Activated T-cell treated with anti-CD3 and anti-CD28 coated beads, Interleukin-2, amount 50 U/mL, for 4 hours (primary cell): ENCODE results near the gene KATNB1. TPM values are rescaled to one million over a fixed set of nuclear protein-coding genes. Genes with fewer than 3 reads are reported as not detected.
"Not testable (repeated sequence)": the region's sequence is repeated elsewhere in the genome, so short reads cannot be mapped to it uniquely, and the experiment has no call there.

ENCODE experiments used
- ATAC-seq, 2 donors: fragments of 200-7000 bp; cut with Tn5 transposase; one replicate each; pipeline ENCODE4 v1.10.0; 2021
- DNase-seq: peaks from one replicate; pipeline ENCODE4 v3.0.0-alpha.2; 2020
- H3K27me3 Mint-ChIP-seq: one replicate; pipeline ENCODE4 v1.8.0; 2021; ENCODE audit warnings: low read depth, mixed read lengths
- H3K36me3 Mint-ChIP-seq: one replicate; pipeline ENCODE4 v1.8.0; 2022; ENCODE audit warnings: mixed read lengths; ENCODE audit not compliant: insufficient read depth
- H3K4me1 Mint-ChIP-seq: one replicate; pipeline ENCODE4 v1.8.0; 2021; ENCODE audit warnings: low read depth, mixed read lengths
- H3K4me3 Mint-ChIP-seq: one replicate; pipeline ENCODE4 v1.8.0; 2021; ENCODE audit warnings: mild to moderate bottlenecking, moderate library complexity, mixed read lengths
- H3K9me3 Mint-ChIP-seq: one replicate; pipeline ENCODE4 v1.8.0; 2021; ENCODE audit warnings: mixed read lengths
- total RNA-seq, 3 donors: library from RNA; stranded (reverse); gene quantifications; one replicate each; pipeline ENCODE4 v1.2.1, GENCODE V29; 2021

The KATNB1 gene
- total RNA-seq, 3 donors from 2014 or later, result 47.9 to 56.1 (median 55.5) TPM

DNA sequence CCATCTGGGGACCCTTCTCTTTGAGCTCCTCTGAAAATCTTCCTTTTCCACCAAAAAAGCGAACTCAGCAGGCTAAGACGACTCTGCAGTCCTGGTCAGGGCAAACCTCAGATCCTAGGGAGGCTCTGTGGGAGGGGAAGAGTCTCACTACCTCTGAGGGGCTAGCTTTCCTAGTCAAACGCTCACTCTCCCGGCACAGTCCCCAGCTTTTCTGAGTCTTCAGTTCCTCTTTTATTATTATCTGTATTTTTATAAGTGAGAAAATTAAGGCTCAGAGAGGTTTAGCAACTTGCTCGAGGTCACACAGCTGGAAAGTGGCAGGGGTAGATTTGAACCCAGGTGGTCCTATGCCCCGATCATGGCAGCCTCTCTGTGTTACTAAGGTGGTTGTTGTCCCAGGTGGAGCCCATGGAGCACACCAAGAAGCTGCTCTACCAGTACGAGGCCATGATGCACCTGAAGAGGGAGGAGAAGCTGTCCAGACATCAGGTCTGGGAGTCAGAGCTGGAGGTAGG lies 9.1 kb upstream of the KATNB1 start:
- H3K9me3 Mint-ChIP-seq, result no peaks in the 10 kb centered on the region
- no peak for DNase-seq
- H3K36me3 Mint-ChIP-seq, result no peaks in the 10 kb centered on the region
- no peaks in the 10 kb centered on the region for H3K4me1 Mint-ChIP-seq
- no peaks in the 10 kb centered on the region for H3K27me3 Mint-ChIP-seq
- H3K4me3 Mint-ChIP-seq, result no peak overlapping the region
- no peak for ATAC-seq

DNA sequence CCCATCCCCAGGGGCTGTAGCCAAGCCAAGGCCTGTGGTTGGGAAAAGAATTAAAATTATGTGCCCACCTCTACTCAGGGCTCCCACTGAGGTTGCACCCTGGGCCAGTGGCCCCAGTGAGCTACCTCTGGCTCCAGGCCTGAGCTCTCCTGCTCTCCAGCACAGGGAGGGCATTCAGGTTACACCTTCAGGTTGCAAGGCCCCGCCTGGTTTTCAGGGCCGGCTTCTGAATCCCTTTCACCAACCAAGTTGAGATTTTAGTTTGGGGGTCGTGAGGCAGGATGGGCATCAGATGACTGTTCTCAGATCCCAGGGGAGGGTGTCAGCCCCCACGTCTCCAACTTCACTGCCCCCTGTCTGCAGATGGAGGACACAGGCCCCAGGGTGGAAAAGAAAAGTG lies 8.0 kb upstream of the KATNB1 start:
- no peak for DNase-seq
- Mint-ChIP-seq H3K27me3 (no peaks in the 10 kb centered on the region), H3K4me1 (no peaks in the 10 kb centered on the region), H3K9me3 (peaks cover 2% of the 10 kb centered on the region), H3K4me3 (no peak overlapping the region), H3K36me3 (peaks cover under 1% of the 10 kb centered on the region)
- ATAC-seq, result no peak

DNA sequence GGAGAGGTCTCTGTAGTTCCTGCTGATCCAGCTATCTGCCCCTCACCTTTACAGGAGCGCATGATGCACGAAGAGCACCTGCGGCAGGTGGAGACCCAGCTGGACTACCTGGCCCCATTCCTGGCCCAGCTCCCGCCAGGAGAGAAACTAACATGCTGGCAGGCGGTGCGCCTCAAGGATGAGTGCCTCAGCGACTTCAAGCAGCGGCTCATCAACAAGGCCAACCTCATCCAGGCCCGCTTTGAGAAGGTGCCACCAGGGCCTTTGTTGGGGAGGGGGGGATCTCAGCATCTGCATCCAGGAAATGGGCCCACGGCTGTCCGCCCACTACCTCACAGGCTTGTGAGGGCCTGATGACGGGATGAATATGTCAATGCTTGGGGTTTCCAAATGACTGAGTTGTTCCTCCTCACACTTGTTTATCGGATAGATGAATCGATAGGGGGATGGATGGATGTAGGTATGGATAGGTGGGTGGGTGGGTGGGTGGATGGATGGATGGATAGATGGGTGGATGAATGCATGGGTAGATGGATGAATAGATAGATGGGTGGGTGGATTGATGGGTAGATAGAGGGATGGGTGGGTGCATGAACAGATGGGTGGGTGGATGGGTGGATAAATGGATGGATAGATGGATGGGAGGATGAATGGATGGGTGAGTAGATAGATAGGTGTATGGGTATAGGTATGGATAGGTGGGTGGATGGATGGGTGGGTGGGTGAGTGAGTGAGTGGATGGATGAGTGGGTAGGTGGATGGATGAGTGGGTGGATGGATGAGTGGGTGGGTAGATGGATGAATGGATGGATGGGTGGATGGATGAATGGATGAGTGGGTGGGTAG lies 7.0 kb upstream of the KATNB1 start:
- peaks cover 11% of the 10 kb centered on the region for H3K9me3 Mint-ChIP-seq
- no peaks in the 10 kb centered on the region for H3K4me1 Mint-ChIP-seq
- H3K27me3 Mint-ChIP-seq, result no peaks in the 10 kb centered on the region
- ATAC-seq (peak in 1 of 2 donors; percentile 46), DNase-seq (no peak)
- no peak overlapping the region for H3K4me3 Mint-ChIP-seq
- H3K36me3 Mint-ChIP-seq, result peaks cover 8% of the 10 kb centered on the region

DNA sequence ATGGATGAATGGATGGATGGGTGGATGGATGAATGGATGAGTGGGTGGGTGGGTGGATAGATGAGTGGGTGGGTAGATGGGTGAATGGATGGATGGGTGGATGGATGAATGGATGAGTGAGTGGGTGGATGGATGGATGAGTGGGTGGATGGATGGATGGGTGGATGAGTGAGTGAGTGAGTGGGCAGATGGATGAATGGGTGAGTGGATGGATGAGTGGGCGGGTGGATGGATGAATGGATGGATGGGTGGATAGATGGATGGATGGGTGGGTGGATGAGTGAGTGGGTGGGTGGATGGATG lies 6.4 kb upstream of the KATNB1 start:
- Mint-ChIP-seq H3K27me3 (no peaks in the 10 kb centered on the region), H3K36me3 (peaks cover 8% of the 10 kb centered on the region), H3K4me3 (no peak overlapping the region), H3K4me1 (no peaks in the 10 kb centered on the region), H3K9me3 (peaks cover 11% of the 10 kb centered on the region)
- DNase-seq (no peak), ATAC-seq (no peak)

DNA sequence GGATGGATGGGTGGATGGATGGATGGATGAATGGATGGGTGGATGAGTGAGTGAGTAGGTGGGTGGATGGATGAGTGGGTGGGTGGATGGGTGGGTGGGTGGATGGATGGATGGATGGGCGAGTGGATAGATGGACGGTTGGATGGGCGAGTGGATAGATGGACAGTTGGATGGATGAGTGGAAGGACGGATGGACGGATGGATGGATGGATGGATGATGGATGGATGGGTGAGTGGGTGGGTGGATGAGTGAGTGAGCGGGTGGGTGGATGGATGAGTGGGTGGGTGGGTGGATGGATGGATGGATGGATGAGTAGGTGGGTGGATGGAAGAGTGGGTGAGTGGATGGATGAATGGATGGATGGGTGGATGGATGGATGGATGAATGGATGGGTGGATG lies 5.7 kb upstream of the KATNB1 start:
- not testable (repeated sequence) for H3K36me3 Mint-ChIP-seq, H3K4me3 Mint-ChIP-seq, H3K27me3 Mint-ChIP-seq, H3K4me1 Mint-ChIP-seq, ATAC-seq, DNase-seq
- H3K9me3 Mint-ChIP-seq, result peaks cover 11% of the 10 kb centered on the region

DNA sequence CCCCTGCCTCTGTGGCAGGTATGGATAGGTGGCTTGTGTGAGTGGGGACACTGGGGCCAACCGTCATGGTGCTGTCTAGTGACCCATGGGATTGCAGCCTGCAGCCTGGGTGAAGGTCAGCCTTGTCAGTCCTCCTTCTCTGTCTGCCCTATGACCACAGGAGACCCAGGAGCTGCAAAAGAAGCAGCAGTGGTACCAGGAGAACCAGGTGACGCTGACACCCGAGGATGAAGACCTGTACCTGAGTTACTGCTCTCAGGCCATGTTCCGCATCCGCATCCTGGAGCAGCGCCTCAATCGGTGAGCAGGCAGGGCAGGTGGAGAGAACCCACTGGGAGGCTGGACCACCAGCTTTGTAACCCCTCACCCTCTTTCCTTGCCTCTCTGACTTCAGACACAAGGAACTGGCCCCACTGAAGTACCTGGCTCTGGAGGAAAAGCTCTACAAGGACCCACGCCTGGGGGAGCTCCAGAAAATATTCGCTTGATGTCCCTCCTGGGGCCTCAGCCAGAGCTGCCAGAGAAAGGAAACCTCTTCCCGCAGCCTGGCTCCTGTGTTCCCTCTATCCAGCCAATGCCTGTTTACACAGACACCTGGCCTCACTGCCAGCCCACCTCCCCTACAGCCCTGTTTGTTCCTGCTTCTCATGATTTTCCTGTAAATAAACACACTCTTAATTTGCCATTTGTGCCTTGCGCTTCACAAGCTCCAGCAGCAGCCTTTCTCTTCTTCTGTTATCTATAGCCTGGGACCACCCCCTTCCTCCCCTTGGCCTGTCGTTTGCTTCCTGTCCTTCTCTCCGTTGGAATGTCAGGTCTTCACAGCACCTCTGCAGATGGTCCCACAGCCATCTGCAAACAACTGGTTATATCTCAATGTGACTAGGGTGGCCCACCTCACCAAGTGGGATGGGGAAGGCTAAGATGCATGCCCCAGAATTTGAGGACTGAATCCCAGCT lies 4.5 kb upstream of the KATNB1 start:
- H3K36me3 Mint-ChIP-seq, result peaks cover 8% of the 10 kb centered on the region
- H3K27me3 Mint-ChIP-seq, result no peaks in the 10 kb centered on the region
- no peak overlapping the region for H3K4me3 Mint-ChIP-seq
- no peak for DNase-seq
- peaks cover 7% of the 10 kb centered on the region for H3K4me1 Mint-ChIP-seq
- peaks cover 11% of the 10 kb centered on the region for H3K9me3 Mint-ChIP-seq
- ATAC-seq, result no peak

DNA sequence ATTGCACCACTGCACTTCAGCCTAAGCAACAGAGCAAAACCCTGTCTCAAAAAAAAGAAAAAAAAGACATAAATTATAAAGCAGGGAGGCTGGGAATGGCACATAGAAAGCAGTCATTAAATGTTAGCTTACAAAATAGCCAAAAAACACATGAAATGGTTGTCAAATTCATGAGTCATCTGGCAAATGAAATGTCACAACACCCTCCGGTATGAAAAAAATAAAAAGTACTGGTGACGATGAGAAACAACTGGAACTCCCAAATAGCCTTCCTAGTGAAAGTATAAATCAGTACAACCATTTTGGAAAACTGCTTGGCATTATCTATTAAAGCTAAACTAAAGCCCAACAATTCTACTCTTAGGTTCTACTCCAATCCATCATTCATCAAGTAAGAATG lies 3.5 kb upstream of the KATNB1 start:
- Mint-ChIP-seq H3K9me3 (peaks cover 11% of the 10 kb centered on the region), H3K4me3 (no peak overlapping the region), H3K36me3 (peaks cover 8% of the 10 kb centered on the region)

DNA sequence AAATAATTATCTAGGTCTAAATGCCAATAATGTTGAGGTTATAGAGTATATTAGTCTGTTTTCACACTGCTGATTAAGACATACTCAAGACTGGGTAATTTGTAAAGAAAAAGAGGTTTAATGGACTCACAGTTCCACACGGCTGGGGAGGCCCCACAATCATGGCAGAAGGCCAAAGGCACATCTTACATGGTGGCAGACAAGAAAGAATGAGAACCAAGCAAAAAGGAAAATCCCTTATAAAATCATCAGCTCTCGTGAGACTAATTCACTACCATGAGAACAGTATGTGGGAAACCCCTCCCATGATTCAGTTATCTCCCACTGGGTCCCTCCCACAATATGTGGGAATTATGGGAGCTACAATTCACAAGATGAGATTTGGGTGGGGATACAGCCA lies 2.9 kb upstream of the KATNB1 start:
- H3K4me3 Mint-ChIP-seq, result peak overlapping the region; percentile 27
- peaks cover 8% of the 10 kb centered on the region for H3K36me3 Mint-ChIP-seq
- DNase-seq, result no peak
- peaks cover 11% of the 10 kb centered on the region for H3K9me3 Mint-ChIP-seq
- peaks cover 23% of the 10 kb centered on the region for H3K4me1 Mint-ChIP-seq
- ATAC-seq, result no peak
- no peaks in the 10 kb centered on the region for H3K27me3 Mint-ChIP-seq

More for the DNA sequence above, 3.5 kb upstream of the KATNB1 start:
- DNase-seq (no peak), ATAC-seq (no peak)
- H3K27me3 Mint-ChIP-seq, result no peaks in the 10 kb centered on the region
- peaks cover 16% of the 10 kb centered on the region for H3K4me1 Mint-ChIP-seq

DNA sequence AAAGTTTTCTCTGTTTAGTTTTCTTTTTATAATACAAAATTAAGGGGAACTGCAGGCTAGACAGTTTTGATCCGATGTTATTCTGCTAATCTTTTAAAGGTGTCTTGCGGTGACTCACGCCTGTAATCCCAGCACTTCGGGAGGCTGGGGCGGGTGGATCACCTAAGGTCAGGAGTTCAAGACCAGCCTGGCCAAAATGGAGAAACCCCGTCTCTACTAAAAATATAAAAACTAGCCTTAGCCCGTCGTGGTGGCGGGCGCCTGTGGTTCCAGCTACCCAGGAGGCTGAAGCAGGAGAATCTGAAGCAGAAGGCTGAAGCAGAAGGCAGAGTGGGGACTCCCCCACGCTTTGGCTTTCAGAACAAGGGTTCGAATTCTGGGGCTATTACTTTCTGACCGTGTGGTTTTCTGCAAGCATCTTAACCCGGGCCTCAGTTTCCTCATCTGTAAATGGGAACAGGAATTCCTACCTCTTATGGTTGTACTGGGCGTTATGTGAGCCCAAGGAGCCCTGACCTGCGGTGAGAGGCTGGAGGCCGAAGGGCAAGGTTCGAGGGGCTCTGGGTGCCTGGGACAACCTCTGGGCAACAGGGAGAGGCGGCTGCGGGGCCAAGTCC lies 1.2 kb upstream of the KATNB1 start:
- Mint-ChIP-seq H3K4me3 (peak overlapping the region; percentile 94), H3K27me3 (no peaks in the 10 kb centered on the region), H3K4me1 (peaks cover 23% of the 10 kb centered on the region), H3K36me3 (peaks cover 8% of the 10 kb centered on the region), H3K9me3 (peaks cover 11% of the 10 kb centered on the region)
- DNase-seq (no peak), ATAC-seq (no peak)

DNA sequence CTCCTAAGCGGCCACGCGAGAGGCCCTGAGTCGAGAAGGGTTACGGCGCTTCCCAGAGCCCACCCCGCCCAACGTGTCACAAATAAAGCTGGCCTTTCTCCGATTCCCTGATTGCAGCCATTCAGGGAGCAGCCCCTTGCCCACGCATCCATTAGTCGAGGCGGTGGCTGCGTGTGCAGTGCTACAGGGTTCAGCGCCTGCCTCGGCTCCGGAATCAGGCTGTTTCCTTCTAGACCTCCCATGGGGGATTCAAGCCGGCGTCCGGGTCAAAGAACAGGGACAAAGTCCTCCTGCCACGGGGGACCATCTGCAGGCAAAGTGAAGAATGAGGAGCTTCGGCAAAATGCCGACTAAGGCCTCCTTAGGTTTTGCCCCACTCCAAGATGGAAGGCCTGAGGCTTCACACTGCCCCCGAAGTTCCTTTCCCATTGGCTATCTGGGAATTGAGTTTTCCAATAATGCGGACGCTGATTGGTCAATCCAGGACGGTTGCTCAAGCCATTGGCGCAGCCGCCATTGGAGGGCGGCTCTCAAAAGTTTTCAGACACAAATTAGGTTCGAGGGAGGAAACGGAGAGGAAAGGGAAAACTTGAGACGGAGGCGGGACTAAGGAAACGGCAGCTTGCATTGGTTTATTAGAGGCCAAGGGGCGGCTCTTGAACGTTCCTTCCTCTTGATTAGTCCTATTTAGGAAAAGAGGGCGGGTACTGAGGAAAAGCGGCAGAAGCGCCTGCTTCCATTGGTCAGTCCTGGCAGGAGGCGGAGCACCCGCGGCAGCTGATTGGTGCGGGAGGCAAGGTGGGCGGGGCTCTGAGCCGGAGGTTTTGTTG lies 430 bp upstream of the KATNB1 start:
- peaks cover 23% of the 10 kb centered on the region for H3K4me1 Mint-ChIP-seq
- no peaks in the 10 kb centered on the region for H3K27me3 Mint-ChIP-seq
- H3K36me3 Mint-ChIP-seq, result peaks cover 8% of the 10 kb centered on the region
- DNase-seq (peak; percentile 95), ATAC-seq (peak; percentile 91 to 96)
- peaks cover 11% of the 10 kb centered on the region for H3K9me3 Mint-ChIP-seq
- peak overlapping the region; percentile 94 for H3K4me3 Mint-ChIP-seq

DNA sequence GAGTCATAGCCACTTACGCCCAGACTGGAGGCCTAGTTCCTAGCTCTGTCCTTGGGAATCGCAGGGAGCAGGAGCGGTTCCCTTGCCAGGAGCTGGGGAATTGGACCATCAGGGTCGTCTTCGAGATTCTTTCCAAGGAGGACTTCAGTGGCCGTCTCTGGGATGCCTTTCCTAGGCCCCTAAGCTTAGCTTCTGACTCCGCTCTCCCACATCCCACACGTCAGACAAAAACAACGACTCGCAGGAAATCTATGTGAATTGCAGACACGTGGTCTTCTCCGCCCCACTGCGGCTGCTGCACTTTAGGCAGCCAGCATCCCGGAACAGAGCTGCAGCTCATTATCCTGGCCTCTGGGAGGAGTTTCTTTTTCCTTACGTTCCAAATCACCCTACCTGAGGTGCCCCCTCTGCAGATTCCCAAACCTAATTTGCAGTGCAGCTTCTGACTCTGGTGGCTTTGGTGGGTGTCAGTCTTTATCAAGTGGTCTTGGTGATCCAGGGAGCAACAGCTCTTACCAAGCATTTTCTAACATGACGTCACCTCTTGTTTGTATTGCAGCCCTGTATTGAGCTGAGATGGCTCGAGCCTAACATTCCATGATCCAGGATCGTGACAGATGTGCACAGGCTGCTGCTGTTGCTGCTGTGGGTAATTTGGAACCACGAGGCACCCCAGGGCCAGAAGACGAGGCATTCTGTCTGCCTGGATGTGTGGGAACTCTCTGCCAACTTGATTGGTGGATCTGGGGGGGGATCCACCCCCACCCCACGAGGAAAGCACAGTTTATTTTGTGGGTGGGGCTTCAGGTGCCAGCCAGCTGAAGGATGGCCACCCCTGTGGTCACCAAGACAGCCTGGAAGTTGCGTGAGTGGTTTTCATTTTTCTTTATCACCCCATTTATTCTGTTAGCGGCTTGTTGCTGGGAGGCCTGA lies 1.1 kb downstream of the KATNB1 start:
- DNase-seq, result no peak
- Mint-ChIP-seq H3K27me3 (no peaks in the 10 kb centered on the region), H3K4me1 (peaks cover 23% of the 10 kb centered on the region), H3K36me3 (peaks cover 8% of the 10 kb centered on the region), H3K9me3 (peaks cover 11% of the 10 kb centered on the region), H3K4me3 (peak overlapping the region; percentile 94)
- no peak for ATAC-seq

DNA sequence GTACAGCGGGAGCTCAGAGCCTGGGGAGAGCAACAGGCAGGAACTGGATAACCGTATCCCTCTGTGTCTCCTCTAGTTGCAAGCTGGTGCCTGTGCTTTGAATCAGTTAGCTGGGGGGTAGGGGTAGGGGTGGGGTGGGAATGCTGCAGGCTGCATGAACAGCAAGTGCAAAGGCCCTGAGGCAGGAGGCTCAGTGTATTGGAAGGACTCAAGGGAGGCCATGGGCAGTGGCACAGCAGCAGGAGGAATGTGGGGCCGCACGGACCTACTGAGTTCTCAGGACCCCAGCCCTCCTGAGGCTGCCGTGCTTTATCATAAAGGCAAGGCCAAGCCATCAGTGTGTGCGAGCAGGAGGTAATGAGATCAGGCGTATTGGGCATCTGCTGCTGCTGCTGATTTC lies 3.3 kb downstream of the KATNB1 start:
- H3K27me3 Mint-ChIP-seq, result no peaks in the 10 kb centered on the region
- H3K4me1 Mint-ChIP-seq, result peaks cover 23% of the 10 kb centered on the region
- DNase-seq (no peak), ATAC-seq (no peak)
- no peak overlapping the region for H3K4me3 Mint-ChIP-seq
- no peaks in the 10 kb centered on the region for H3K9me3 Mint-ChIP-seq
- H3K36me3 Mint-ChIP-seq, result peaks cover 2% of the 10 kb centered on the region
